Large intestine (tissue), 3 donors: ENCODE data around the gene LMX1A. TPM values are rescaled to one million over a fixed set of nuclear protein-coding genes. Genes with fewer than 3 reads are reported as not detected.

Experiments
- DNase-seq, 2 donors: peaks; one replicate each; pipeline versions ENCODE4 v3.0.0 to v3.0.0-alpha.2; 2013
- H3K27ac ChIP-seq: one replicate; pipeline ENCODE4 v1.5.1; 2013; ENCODE audit warnings: low read length
- H3K27me3 ChIP-seq: 2 replicates; pipeline ENCODE4 v1.6.1; 2013; ENCODE audit warnings: low read length; ENCODE audit not compliant: control insufficient read depth, insufficient read depth
- H3K36me3 ChIP-seq: 2 replicates; pipeline ENCODE4 v1.6.1; 2013; ENCODE audit warnings: low read length; ENCODE audit not compliant: control insufficient read depth, insufficient read depth
- H3K4me1 ChIP-seq: one replicate; pipeline ENCODE4 v1.6.1; 2013; ENCODE audit warnings: low read length; ENCODE audit not compliant: control insufficient read depth, insufficient read depth
- H3K4me3 ChIP-seq: one replicate; pipeline ENCODE4 v1.5.1; 2013; ENCODE audit warnings: low read length
- H3K9me3 ChIP-seq: one replicate; pipeline ENCODE4 v1.6.1; 2013; ENCODE audit warnings: mild to moderate bottlenecking, low read depth, low read length, moderate library complexity; ENCODE audit not compliant: control insufficient read depth
- WGBS: methylation state at CpG from one replicate; pipeline ENCODE4 v1.1.5; 2013; ENCODE audit warnings: low lambda C conversion rate; ENCODE audit not compliant: insufficient coverage; 5-methylcytosine and 5-hydroxymethylcytosine counted together
- polyA plus RNA-seq: library from polyadenylated mRNA; unstranded; fragments of 120-200 nt; gene quantifications from one replicate; pipeline ENCODE4 v1.2.1, GENCODE V29; 2013

LMX1A gene
- polyA plus RNA-seq, 1 donor: 1.3 TPM

DNA sequence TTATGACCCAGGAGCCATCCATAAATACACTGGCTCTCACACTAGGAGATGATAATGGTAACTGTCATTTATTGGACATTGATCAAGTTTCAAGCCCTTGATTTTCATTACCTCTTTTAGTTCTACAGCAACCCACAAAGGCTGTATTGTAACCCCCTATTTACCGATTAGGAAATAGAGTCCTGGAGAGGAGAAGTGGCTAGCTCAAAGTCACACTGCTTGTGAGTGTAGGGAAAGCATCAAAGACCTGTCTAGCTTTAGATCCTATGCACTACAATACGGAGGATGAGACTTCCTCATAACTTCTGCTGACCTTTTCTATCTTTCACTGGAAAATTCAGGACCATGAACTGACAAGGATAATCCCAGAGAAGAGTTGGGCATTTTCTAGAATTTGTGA is 115.2 kb downstream of the LMX1A start:
- H3K4me1 ChIP-seq: no peaks in the 10 kb centered on the region
- peaks cover 22% of the 10 kb centered on the region for H3K27me3 ChIP-seq
- WGBS: no CpG with 5 or more reads among the region's 2 CpGs
- no peak overlapping the region for H3K4me3 ChIP-seq
- H3K9me3 ChIP-seq: no peaks in the 10 kb centered on the region
- no peaks in the 10 kb centered on the region for H3K36me3 ChIP-seq
- H3K27ac ChIP-seq: no peak overlapping the region
- DNase-seq: no peak

DNA sequence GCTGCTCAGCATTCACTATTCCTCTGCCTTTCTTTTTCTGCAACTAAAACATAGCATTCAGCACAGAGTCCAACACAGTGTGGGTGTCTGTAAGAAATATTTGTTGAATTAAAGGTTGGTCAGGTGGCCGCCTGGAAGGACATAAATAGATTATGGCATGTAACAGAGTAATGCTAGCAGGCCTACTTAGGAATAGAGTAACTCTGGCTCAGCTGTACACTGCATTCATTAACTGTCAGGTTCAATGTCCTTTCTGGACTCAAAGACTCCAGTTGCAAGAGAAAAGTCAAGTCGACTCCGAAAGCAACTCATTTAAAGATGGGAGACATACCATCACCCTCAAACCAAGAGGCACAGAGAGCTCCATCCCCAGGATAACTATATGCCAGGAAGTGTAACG is 116.0 kb downstream of the LMX1A start:
- no peaks in the 10 kb centered on the region for H3K9me3 ChIP-seq
- peaks cover 30% of the 10 kb centered on the region for H3K27me3 ChIP-seq
- no peaks in the 10 kb centered on the region for H3K4me1 ChIP-seq
- no peak overlapping the region for H3K27ac ChIP-seq
- no peak overlapping the region for H3K4me3 ChIP-seq
- WGBS: no CpG with 5 or more reads among the region's 4 CpGs
- no peaks in the 10 kb centered on the region for H3K36me3 ChIP-seq
- DNase-seq: no peak

DNA sequence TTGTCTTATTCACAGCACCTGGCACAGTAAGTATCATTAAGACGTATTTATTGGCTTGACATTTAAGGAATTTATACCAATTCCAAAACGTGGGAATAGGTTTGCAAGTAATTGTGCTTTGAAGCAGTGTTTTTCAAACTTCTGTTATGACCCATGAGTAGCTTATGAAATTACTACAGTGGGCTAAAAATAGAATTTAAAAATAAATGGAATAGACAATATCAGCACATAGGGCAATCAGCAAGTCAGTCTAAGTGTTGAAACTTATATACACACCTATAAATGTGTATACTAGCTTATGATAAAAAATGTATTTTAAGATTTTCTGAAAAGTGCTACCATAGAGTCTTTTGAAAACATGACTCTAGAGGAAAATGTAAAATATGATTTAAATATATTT is 116.6 kb downstream of the LMX1A start:
- Histone ChIP-seq H3K4me1 (peaks cover 4% of the 10 kb centered on the region), H3K27me3 (peaks cover 36% of the 10 kb centered on the region), H3K4me3 (no peak overlapping the region), H3K36me3 (no peaks in the 10 kb centered on the region), H3K27ac (no peak overlapping the region), H3K9me3 (no peaks in the 10 kb centered on the region)
- no peak for DNase-seq
- no CpG with 5 or more reads among the region's 2 CpGs for WGBS

DNA sequence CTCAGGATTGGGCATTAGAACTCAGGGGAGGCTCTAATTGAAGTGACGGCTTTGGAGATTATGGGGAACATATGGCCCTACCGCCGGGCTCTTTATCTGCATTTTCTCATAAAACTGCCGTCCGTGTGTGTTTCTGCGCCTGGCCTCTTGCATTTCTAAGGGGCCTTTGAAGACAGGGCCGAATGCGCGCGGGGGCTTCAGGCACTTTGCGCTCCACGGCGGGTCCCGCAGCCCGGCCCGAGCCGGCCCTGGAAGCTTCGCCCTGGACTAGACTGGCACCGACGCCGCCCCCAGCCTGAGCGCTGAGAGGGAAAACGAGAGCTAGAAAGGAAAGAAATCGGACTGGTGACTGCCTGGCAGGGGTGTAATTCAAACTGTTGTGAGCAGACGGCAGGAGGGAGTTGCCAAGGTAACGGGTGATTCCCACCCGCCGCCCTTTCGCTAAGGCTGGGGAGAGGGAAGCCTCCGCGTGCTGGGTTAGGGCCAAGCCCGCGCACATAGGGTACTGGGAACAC is 120.7 kb downstream of the LMX1A start:
- Histone ChIP-seq H3K27ac (no peak overlapping the region), H3K27me3 (peaks cover 68% of the 10 kb centered on the region), H3K9me3 (no peaks in the 10 kb centered on the region), H3K4me1 (peaks cover 4% of the 10 kb centered on the region), H3K36me3 (no peaks in the 10 kb centered on the region), H3K4me3 (peak overlapping the region; percentile 18)
- WGBS: 0% methylated on average over 6 of the region's 33 CpGs
- no peak for DNase-seq

DNA sequence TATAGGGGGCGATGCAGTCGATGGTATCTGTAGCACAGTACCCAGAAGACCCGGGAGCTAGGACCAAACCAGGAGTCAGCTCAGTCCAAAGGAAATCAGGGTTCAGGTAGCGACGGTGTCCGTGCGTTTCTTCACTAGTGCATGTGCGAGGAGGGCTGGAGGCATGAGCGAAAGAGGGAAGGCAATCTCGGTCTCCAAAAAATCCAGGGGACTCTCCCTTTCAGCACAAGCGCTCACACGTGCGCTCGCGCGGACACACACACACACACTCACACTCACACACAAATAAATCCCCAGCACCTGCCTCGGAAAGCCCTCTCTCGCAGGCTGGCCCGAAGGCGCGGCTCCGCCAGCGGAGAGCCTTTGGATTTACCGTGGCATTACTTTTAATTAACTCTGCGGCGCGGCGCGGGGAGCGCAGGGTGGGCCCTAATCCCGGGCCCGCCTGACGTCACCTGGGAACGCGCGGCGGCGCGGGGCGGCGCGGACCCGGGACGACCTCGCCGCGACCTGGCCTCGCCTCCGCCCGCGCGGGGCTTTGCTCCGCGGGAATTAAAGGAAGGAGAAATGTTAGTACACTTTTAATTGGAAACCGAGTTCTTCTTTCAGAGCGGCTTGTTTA is 121.2 kb downstream of the LMX1A start:
- H3K27ac ChIP-seq: no peak overlapping the region
- H3K27me3 ChIP-seq: peaks cover 67% of the 10 kb centered on the region
- H3K9me3 ChIP-seq: no peaks in the 10 kb centered on the region
- H3K4me3 ChIP-seq: peak overlapping the region; percentile 13
- H3K4me1 ChIP-seq: peaks cover 4% of the 10 kb centered on the region
- no CpG with 5 or more reads among the region's 56 CpGs for WGBS
- DNase-seq: peak in 1 of 2 donors; percentile 27
- no peaks in the 10 kb centered on the region for H3K36me3 ChIP-seq

DNA sequence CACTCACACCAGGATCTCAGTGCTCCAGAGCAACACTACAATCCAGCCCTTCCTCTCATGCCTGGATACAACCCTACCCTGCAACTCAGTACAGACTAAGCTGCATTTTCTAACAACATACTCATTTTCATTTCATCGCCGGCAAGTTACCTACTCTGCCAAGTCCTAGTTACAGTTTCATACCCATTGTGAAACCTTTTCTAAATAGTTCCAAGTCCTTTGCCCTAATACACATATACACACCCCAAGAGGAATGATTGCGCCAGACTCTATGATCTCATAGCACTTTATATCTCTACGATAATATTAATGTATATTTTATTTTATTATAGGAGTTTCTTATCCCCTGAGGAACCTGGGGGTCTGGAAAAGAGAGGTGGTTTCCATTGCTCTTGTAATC is 122.4 kb downstream of the LMX1A start:
- Histone ChIP-seq H3K36me3 (no peaks in the 10 kb centered on the region), H3K9me3 (no peaks in the 10 kb centered on the region), H3K4me1 (peaks cover 4% of the 10 kb centered on the region), H3K4me3 (no peak overlapping the region), H3K27ac (no peak overlapping the region), H3K27me3 (peaks cover 67% of the 10 kb centered on the region)
- DNase-seq: no peak
- 100% methylated on average over 2 of the region's 4 CpGs for WGBS

DNA sequence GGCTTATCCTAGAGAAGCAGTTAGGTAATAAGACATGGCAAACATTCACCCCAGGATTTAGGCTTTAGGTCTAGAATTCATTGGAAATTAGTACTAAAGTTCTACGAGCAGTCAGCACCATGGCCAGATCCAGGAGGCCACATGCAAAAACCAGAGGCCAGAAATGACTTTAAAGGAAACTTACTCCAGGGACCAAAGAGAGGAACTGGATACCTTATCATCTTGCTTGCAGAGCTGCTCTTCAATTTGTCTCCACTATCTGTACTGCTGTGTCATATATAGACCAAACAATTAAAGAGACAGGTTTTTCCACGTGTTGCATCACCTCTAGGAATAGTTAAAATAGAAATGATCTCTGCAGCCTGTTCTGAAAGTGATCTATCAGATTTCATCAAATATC is 127.8 kb downstream of the LMX1A start:
- H3K27me3 ChIP-seq: peaks cover 25% of the 10 kb centered on the region
- no peak overlapping the region for H3K4me3 ChIP-seq
- no peak overlapping the region for H3K27ac ChIP-seq
- H3K4me1 ChIP-seq: no peaks in the 10 kb centered on the region
- no peaks in the 10 kb centered on the region for H3K9me3 ChIP-seq
- no peaks in the 10 kb centered on the region for H3K36me3 ChIP-seq
- no peak for DNase-seq
- WGBS: 20% methylated on average over 1 of the region's 2 CpGs

DNA sequence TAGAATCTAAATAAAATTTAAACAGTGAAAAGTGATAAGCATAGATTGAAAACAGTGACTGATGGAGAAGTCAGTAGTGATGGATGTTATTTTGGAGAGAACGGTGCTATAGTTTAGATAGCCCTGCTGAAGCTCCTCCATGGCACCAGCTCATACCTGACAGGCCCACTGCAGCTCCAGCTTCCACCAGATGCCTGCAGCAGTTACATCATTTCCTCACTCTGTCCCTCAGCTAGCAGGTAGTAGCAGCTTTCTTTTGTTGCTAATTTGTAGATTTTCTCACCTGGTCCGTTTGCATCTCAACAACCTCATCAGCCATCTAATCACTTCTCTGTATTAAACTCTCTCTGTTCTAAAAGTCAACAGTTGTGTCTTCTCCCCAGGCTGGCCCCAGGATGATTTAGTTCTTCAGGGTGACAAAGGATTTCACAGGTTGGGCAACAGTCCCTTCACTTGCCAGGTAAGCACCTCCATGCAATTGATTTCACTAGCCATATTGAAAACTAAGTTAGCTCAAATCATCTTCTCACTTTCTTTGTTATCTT is 128.3 kb downstream of the LMX1A start:
- Histone ChIP-seq H3K9me3 (no peaks in the 10 kb centered on the region), H3K4me3 (no peak overlapping the region), H3K36me3 (no peaks in the 10 kb centered on the region), H3K27ac (no peak overlapping the region), H3K4me1 (no peaks in the 10 kb centered on the region), H3K27me3 (peaks cover 20% of the 10 kb centered on the region)
- no peak for DNase-seq
- WGBS: 57% methylated on average over 2 of the region's 2 CpGs

DNA sequence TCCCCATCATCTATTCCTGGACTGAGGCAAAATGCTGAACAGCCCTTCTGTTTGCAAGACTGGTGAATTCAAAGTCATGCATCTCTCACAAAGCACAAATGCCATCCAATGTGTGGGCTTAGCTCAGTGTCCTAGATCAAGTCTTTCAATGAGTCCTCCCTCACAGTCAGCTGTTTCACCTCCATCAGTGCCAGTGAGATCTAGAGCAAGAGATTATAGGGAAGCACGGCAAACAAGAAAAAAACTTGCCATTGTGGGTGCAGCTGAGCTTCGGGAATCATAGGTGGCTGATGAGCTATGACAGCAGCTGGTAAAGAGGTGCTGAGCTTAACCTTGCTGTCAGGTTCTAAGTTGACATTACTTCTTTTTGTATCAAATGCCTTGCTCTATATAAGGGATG is 130.2 kb downstream of the LMX1A start:
- H3K4me1 ChIP-seq: no peaks in the 10 kb centered on the region
- WGBS: no CpG with 5 or more reads among the region's 2 CpGs
- H3K9me3 ChIP-seq: no peaks in the 10 kb centered on the region
- no peak for DNase-seq
- H3K36me3 ChIP-seq: no peaks in the 10 kb centered on the region
- H3K27ac ChIP-seq: no peak overlapping the region
- H3K4me3 ChIP-seq: no peak overlapping the region
- peaks cover 5% of the 10 kb centered on the region for H3K27me3 ChIP-seq

DNA sequence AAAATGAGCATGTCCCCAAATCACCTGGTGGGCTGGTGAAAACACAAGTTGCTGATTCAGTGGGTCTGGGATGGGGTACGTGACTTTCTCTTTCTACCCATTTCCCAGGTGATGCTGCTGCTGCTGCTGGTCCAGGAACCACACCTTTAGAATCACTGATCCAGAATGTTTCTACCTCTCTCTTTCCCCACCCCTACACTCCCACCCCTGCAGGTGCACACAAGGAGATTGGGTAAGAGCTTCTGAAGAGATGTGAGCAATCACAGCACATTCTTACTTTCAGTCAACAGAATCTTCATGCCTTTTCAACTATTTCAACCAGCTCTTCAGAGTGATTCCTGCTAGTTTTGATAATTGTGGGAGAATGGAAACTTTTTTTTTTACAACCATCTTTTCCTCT is 130.9 kb downstream of the LMX1A start:
- Histone ChIP-seq H3K4me3 (no peak overlapping the region), H3K36me3 (no peaks in the 10 kb centered on the region), H3K27ac (no peak overlapping the region), H3K27me3 (peaks cover 4% of the 10 kb centered on the region), H3K4me1 (no peaks in the 10 kb centered on the region), H3K9me3 (no peaks in the 10 kb centered on the region)
- no peak for DNase-seq
- WGBS: no CpG with 5 or more reads among the region's 1 CpG

DNA sequence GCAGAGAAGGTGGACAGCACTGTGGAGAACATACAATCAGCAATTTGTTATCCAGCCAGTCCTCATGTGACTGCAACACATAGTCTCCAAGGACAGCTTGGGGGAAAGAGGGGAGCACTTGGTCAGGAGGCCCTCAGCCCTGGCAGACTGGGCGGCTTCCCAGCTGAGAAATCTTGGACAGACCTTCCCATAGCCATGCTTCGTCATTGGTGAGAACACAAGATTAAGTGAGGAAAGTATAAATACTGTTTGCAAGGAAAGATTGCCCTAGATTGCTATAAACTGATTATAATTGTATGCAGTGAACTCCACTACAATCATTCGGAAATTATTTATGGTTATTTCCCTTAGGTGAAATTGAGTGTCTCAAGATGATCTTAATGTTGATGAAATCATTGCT is 131.5 kb downstream of the LMX1A start:
- DNase-seq: no peak
- Histone ChIP-seq H3K36me3 (no peaks in the 10 kb centered on the region), H3K9me3 (no peaks in the 10 kb centered on the region), H3K27ac (no peak overlapping the region), H3K4me1 (no peaks in the 10 kb centered on the region), H3K4me3 (no peak overlapping the region), H3K27me3 (peaks cover 2% of the 10 kb centered on the region)
- no CpG with 5 or more reads among the region's 3 CpGs for WGBS
